ENCODE measurements around the gene SNF8. TPM values are rescaled to one million over a fixed set of nuclear protein-coding genes. Genes with fewer than 3 reads are reported as not detected.
A peak's percentile ranks its signal among the peaks of the same experiment; 100 is the strongest.

Gene SNF8
- total and polyA plus RNA-seq, 2 of the 4 experiments (the other 2 are of a cell fraction), result 171 to 181 TPM

GRCh38 chr17:48960834-48961515, 16.3 kb upstream of the SNF8 start:
- no peaks in the 10 kb centered on the region for H3K27me3 ChIP-seq (ENCODE audit: control insufficient read depth, insufficient read depth, low read length)
- peak overlapping the region; percentile 53 for H4K91ac ChIP-seq (ENCODE audit: insufficient read depth, low read depth, low read length)
- H4K8ac ChIP-seq (ENCODE audit: low read depth in 2 of 2, low read length in 2 of 2), result peak overlapping the region; percentile 87
- peak overlapping the region; percentile 36 for H3K4me2 ChIP-seq (ENCODE audit: low read depth, low read length)
- H3K79me1 ChIP-seq (ENCODE audit: low read depth in 1 of 2, low read length in 2 of 2), result 0 out of 4 replicates have a peak, but pooled peaks cover 0 to 8% of the 10 kb centered on the region in 2 experiments
- H2BK20ac ChIP-seq (ENCODE audit: low read depth, low read length), result peak overlapping the region; percentile 79
- peaks cover 12% of the 10 kb centered on the region for H3K9me1 ChIP-seq (ENCODE audit: insufficient read depth, low read length)
- peak overlapping the region; percentile 83 for H4K5ac ChIP-seq (ENCODE audit: low read depth, low read length)
- peak overlapping the region; percentile 79 for H3K4ac ChIP-seq (ENCODE audit: low read depth, low read length)
- in situ Hi-C loops (cut with MboI; ENCODE audit: low sequenced_read_pairs), result no loop called here
- peak; percentile 60 for ATAC-seq (ENCODE audit: low read depth)
- no peaks in the 10 kb centered on the region for H4K20me1 ChIP-seq (ENCODE audit: insufficient read depth, low read length)
- peak overlapping the region; percentile 40 for H2BK5ac ChIP-seq (ENCODE audit: low read depth, low read length, poor library complexity, severe bottlenecking)
- intact Hi-C loops (cut with micrococcal nuclease), result no loop called here
- no peaks in the 10 kb centered on the region for H3K9me3 ChIP-seq (ENCODE audit: control insufficient read depth, insufficient read depth, low read length)
- peak overlapping the region; percentile 66 for H3K23ac ChIP-seq (ENCODE audit: low read depth, low read length)
- H3K4me1 ChIP-seq (ENCODE audit: control insufficient read depth, insufficient read depth, low read length), result peaks cover 17% of the 10 kb centered on the region
- 27% methylated on average over 3 of the region's 11 CpGs; no CpG with 5 or more reads in 1 of the 2 experiments for WGBS, 2 experiments (ENCODE audit: extremely low coverage in 2 of 2, insufficient read length in 1 of 2)
- dilution Hi-C loops (cut with HindIII; ENCODE audit: low sequenced_read_pairs, unreplicated experiment), result no loop called here
- H2AFZ ChIP-seq (replicated peaks; ENCODE audit: low read length, poor library complexity), result peak overlapping the region; percentile 90
- H3K14ac ChIP-seq (replicated peaks; ENCODE audit: low read depth, low read length), result peak overlapping the region; percentile 64
- peak overlapping the region; percentile 32; the same call in 1 of the 2 replicates for H3K56ac ChIP-seq (ENCODE audit: extremely low read depth, insufficient read depth, low read length)
- ChIA-PET POLR2A (ENCODE audit: unreplicated experiment) (interaction anchor here (0.5 kb wide), 1 partner anchor 11 kb away, joined by 6 read pairs; no protein-coding TSS in a partner anchor), CTCF (interaction anchor here (0.7 kb wide), 1 partner anchor 75 kb away, joined by 3 read pairs; no protein-coding TSS in a partner anchor)
- peak overlapping the region; percentile 89 for H2BK120ac ChIP-seq (ENCODE audit: low read depth, low read length)
- no peaks in the 10 kb centered on the region for H3K36me3 ChIP-seq (ENCODE audit: control insufficient read depth, insufficient read depth, low read length)
- H3K9ac ChIP-seq (ENCODE audit: low read depth, low read length), result peak overlapping the region; percentile 24
- H3K27ac ChIP-seq (ENCODE audit: insufficient read depth, low read length), result peak overlapping the region; percentile 29; the same call in 1 of the 2 replicates
- peak overlapping the region; percentile 45 for H3K18ac ChIP-seq (ENCODE audit: low read depth, low read length)
- no peak for DNase-seq
- BruUV-seq (replicated peaks), result no TSS peak
- peak overlapping the region; percentile 90; the same call in 2 of the 3 replicates for H2BK15ac ChIP-seq (ENCODE audit: low read depth, low read length)
- H2AK5ac ChIP-seq (ENCODE audit: low read depth, low read length), result peak overlapping the region; percentile 87
- H3K4me3 ChIP-seq (ENCODE audit: insufficient read depth, low read depth, low read length), result no peak overlapping the region
- H2AK9ac ChIP-seq (replicated peaks; ENCODE audit: low read depth, low read length, poor library complexity), result peak overlapping the region; percentile 78
- TF ChIP-seq RCOR1 (IDR thresholded peaks at IDR 0.05; ENCODE audit: insufficient replicate concordance, low read length) (no peak), CHD1 (IDR thresholded peaks at IDR 0.05; ENCODE audit: low read depth, low read length) (no peak), CTCF (conservative IDR thresholded peaks at IDR 0.05; ENCODE audit: low read depth, low read length) (no peak), MAFK (IDR thresholded peaks at IDR 0.05; ENCODE audit: low read depth, low read length) (no peak), RAD21 (IDR thresholded peaks at IDR 0.05; ENCODE audit: low read length) (no peak), NFE2L2 (IDR thresholded peaks at IDR 0.05; ENCODE audit: low read depth, low read length) (no peak), MAZ (IDR thresholded peaks at IDR 0.05; ENCODE audit: borderline replicate concordance, low read depth, low read length) (no peak), ELK1 (IDR thresholded peaks at IDR 0.05; ENCODE audit: borderline replicate concordance, low read depth, low read length) (no peak), CEBPB (IDR thresholded peaks at IDR 0.05; ENCODE audit: low read depth, low read length) (no peak), RFX5 (IDR thresholded peaks at IDR 0.05; ENCODE audit: low read depth, low read length) (no peak), POLR2A (IDR thresholded peaks at IDR 0.05; ENCODE audit: low read depth, low read length) (no peak), FOS (IDR thresholded peaks at IDR 0.05; ENCODE audit: low read depth, low read length) (no peak), MXI1 (IDR thresholded peaks at IDR 0.05; ENCODE audit: borderline replicate concordance, low read depth, low read length) (no peak), USF2 (IDR thresholded peaks at IDR 0.05; ENCODE audit: low read depth, low read length) (no peak), SMC3 (IDR thresholded peaks at IDR 0.05; ENCODE audit: low read depth, low read length) (no peak)
